OCI-LY3 (cell line): ENCODE measurements around the gene BTBD9.

Experiments used
- EZH2phosphoT487 ChIP-seq: fragments of 200-600 bp; shearing (Covaris generic); IDR thresholded peaks from 2 replicates; pipeline ENCODE4 v1.6.1; 2018; ENCODE audit warnings: antibody characterized with exemption, mixed run types, low read depth
- TF ChIP-seq, protein P1 (sequence below): fragments of 200-600, 300-600 bp; sonication (generic); IDR thresholded peaks from 2 replicates; pipeline ENCODE4 v1.5.1; 2014; ENCODE audit warnings: antibody characterized with exemption, low read length, low read depth

DNA sequence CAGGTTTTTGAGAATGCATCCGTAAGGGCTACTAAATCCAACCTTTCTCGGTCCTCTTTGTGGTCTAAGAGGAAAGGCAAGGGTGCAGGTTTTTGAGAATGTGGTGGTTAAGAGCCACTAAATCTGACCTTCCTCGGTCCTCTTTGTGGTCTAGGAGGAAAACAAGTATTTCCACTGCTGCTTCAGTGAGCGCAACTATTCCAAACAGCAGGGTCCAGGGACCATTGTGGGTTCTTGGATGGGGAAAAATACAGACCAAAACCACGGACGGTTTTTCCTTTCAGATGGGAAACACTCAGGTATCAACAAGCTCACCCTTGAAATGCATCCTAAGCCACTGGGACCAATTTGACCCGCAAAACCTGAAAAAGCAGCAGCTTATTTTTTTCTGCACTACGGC is 21.9 kb downstream of the BTBD9 start:
- TF ChIP-seq, protein P1, sequence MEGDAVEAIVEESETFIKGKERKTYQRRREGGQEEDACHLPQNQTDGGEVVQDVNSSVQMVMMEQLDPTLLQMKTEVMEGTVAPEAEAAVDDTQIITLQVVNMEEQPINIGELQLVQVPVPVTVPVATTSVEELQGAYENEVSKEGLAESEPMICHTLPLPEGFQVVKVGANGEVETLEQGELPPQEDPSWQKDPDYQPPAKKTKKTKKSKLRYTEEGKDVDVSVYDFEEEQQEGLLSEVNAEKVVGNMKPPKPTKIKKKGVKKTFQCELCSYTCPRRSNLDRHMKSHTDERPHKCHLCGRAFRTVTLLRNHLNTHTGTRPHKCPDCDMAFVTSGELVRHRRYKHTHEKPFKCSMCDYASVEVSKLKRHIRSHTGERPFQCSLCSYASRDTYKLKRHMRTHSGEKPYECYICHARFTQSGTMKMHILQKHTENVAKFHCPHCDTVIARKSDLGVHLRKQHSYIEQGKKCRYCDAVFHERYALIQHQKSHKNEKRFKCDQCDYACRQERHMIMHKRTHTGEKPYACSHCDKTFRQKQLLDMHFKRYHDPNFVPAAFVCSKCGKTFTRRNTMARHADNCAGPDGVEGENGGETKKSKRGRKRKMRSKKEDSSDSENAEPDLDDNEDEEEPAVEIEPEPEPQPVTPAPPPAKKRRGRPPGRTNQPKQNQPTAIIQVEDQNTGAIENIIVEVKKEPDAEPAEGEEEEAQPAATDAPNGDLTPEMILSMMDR = no peak
- TF ChIP-seq EZH2phosphoT487 = no peak
